Measurements from ENCODE around the gene DOLPP1.
A peak's percentile ranks its signal among the peaks of the same experiment; 100 is the strongest.

DOLPP1 gene

DNA sequence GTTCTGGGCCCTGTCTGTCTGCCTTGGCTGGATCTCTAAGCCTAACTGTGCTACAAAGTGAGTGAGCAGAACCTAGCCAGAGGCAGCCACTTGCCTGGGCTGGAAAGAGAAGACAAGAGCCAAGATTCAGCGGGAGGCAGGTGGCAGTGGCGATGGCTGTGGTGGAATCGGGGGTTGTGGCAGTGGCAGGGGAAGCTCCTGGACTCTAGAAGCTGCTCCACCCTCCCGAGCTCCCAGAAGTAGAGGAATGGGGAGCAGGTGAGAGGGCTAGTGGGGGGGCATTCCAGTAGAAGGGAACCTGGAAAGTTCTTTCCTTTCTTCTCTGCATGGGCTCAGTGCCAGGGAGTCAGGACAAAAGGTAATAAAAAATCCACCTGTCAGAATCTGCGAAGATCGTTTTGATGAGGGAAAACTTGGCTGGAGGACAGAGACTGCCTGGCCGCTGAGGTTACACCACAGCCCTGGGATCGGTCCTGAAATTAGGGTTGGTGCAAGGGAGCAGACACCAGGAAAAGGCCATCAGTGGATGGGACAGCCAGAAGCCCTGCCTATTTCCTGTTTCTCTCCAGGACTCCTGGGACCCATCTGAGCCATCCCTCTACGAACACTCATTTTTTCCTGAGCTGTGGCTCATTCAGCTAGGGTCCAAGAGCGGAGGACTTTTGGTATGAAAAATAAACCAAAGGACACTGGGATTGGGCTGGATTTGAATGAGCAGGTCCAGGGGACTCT is 28.1 kb downstream of the DOLPP1 start:
- TF ChIP-seq, protein P1, sequence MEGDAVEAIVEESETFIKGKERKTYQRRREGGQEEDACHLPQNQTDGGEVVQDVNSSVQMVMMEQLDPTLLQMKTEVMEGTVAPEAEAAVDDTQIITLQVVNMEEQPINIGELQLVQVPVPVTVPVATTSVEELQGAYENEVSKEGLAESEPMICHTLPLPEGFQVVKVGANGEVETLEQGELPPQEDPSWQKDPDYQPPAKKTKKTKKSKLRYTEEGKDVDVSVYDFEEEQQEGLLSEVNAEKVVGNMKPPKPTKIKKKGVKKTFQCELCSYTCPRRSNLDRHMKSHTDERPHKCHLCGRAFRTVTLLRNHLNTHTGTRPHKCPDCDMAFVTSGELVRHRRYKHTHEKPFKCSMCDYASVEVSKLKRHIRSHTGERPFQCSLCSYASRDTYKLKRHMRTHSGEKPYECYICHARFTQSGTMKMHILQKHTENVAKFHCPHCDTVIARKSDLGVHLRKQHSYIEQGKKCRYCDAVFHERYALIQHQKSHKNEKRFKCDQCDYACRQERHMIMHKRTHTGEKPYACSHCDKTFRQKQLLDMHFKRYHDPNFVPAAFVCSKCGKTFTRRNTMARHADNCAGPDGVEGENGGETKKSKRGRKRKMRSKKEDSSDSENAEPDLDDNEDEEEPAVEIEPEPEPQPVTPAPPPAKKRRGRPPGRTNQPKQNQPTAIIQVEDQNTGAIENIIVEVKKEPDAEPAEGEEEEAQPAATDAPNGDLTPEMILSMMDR (IDR thresholded peaks at IDR 0.05): no peak
- no peak for TF ChIP-seq ZFX (IDR thresholded peaks at IDR 0.05; ENCODE audit: borderline replicate concordance)
- H3K27ac ChIP-seq: peak overlapping the region; percentile 93

DNA sequence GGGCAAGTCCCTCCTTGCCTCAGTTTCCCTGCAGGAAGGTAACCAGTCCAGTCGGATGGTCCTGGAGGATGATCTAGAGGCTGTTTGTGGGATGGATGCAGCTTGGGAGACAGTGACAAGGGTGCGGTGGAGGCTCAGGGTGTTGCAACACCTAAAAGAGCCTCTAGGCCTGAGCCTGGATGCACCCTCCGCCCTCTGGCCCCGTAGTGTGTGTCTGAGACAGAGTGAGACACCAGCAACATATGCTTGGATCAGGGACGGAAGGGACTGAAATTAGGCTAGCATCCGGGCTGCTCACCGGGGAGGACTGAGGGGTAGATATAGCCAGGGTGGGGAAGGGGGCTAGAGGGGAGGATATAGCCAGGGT is 28.6 kb downstream of the DOLPP1 start:
- TF ChIP-seq, protein P1 (IDR thresholded peaks at IDR 0.05): no peak
- no peak for TF ChIP-seq ZFX (IDR thresholded peaks at IDR 0.05; ENCODE audit: borderline replicate concordance)
- H3K27ac ChIP-seq: peak overlapping the region; percentile 93

DNA sequence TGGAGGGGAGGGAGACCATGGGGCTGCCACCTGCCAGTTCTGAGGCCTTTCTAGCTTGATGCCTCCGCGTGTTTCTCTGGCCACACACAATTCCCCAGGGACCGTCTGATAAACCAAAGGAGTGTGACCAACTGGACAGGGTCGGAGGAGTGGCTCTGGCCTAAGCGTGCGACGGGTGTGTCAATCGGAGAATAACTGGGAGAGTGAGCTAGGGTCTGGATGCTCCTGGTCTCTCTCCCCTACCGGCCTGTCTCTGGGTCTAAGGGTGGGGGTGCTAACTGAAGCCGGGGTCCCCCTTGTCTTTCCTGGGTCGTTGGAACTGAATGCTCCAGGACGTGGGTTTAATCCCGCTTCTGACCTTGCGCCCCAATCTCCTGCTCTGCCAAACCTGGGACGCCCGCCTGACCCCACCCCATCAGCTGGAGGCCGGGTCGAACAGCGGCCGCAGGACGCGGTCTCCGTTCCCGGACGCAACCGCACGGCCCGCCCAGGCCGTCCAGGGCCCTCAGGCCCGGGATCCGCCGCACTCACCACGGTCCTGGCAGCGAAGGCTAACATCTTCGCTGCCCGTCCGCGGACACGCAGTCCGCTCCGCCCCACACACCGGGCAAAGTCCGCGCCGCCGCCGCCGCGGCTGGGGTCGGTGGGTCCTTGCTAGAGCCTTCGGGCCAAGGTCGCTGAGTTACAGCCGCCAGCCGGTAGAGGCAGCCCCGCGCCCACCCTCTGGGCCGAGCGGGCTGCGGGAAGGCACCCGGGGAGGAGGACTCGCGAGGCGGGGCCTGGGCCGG is 29.2 kb downstream of the DOLPP1 start:
- no peak for TF ChIP-seq ZFX (IDR thresholded peaks at IDR 0.05; ENCODE audit: borderline replicate concordance)
- TF ChIP-seq, protein P1 (IDR thresholded peaks at IDR 0.05): peak; percentile 11; the same call in 1 of the 2 replicates
- peak overlapping the region; percentile 93 for H3K27ac ChIP-seq

DNA sequence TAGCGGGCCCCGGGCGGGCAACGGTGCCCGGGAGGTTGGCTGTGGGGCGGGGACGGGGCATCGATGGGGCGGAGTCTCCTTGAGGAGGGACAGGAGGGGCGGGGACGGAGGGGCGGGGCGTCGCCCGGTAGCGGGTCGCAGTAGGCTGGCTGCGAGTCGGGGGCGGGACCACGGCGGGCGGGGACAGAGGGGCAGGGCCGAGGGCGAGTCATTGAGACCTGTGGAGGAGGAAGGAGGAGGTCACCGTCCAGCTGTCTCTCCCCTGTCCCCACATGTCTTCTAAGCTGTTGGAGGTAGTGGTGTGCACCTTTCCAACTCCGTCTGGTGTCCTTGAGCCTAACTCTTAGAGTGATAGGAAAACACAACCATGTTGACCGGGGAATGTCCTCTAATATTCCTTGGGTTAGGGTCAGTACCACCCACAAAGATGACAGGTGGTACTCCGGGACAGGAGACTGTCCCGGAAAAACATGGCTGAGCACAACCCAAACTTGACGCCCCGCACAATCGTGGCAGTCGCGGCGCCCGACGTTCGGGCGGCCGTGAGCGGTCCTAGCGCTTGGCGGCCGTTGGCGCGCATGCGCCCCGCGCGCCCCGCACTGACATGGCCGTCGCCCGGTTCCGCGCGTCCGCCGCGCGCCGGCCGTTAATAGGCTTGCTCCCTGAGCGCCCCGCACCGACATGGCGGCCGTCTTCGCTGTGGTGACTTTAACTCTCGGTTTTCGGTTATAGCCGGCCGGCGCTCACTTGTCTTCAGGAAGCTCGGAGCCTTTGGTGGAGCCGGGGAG is 30.0 kb downstream of the DOLPP1 start, which contains the start of the genes CRAT and PTPA:
Gene CRAT (minus strand): TSS at position 54 of the 788 bp plus-strand sequence. CDS start 284 bp downstream, outside the sequence.
Gene PTPA (plus strand): TSS at position 676 of the 788 bp plus-strand sequence. CDS start 186 bp downstream, outside the sequence.
- TF ChIP-seq, protein P1 (IDR thresholded peaks at IDR 0.05): no peak
- TF ChIP-seq ZFX (IDR thresholded peaks at IDR 0.05; ENCODE audit: borderline replicate concordance): no peak
- H3K27ac ChIP-seq: peak within 1 kb of the TSS; percentile 93

DNA sequence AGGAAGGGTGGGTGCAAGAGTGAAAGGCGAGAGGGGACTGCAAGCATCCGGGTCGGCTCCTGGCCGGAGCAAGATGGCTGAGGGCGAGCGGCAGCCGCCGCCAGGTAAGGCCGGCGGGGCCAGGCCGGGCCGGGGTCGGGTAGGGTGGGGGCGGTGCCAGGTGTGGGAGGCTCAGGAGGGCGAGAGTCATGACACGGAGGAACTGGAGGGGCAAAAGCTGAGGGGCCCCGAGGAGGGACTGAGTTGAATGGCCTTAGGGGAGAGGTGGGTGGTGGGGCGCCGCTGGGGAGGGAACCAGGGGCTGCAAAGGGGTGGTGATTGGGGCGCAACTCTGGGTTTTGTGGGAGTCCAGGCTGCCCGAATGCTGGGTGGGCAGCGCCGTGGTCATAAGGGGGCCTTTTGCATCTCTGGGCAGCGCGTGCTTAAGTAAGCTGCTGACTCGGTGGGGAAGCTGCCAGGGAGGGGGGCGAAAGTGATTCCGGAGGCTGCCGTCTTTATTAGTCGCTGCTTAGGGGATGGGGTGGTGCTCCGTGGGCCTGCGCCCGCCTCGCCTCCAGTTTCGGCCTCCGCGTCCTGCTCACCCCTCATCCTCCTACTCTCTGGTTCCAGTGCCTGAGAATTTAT is 30.7 kb downstream of the DOLPP1 start:
- peak overlapping the region; percentile 93 for H3K27ac ChIP-seq
- TF ChIP-seq, protein P1 (IDR thresholded peaks at IDR 0.05): no peak
- TF ChIP-seq ZFX (IDR thresholded peaks at IDR 0.05; ENCODE audit: borderline replicate concordance): no peak

DNA sequence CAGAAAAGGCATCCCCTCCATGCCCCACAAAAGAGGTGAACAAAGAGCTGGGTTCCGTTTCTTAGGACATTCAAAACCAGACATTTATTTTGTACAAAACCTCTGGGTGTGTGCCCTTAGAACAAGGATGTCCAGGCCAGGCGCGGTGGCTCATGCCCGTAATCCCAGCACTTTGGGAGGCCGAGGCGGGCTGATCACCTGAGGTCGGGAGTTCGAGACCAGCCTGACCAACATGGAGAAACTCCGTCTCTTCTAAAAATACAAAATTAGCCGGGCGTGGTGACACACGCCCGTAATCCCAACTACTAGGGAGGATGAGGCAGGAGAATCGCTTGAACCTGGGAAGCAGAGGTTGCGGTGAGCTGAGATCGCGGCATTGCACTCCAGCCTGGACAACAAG is 31.6 kb downstream of the DOLPP1 start:
- peak overlapping the region; percentile 93 for H3K27ac ChIP-seq
